GM19043 (cell line): ENCODE data around the gene SELENOW.
"Not testable (repeated sequence)": the region's sequence is repeated elsewhere in the genome, so short reads cannot be mapped to it uniquely, and the experiment has no call there.

ENCODE experiments used
- ATAC-seq: cut with Tn5 transposase; IDR thresholded peaks from one replicate; pipeline ENCODE4 v1.9.1; 2021; ENCODE audit warnings: low read depth; ENCODE audit not compliant: unreplicated experiment

Gene SELENOW

DNA sequence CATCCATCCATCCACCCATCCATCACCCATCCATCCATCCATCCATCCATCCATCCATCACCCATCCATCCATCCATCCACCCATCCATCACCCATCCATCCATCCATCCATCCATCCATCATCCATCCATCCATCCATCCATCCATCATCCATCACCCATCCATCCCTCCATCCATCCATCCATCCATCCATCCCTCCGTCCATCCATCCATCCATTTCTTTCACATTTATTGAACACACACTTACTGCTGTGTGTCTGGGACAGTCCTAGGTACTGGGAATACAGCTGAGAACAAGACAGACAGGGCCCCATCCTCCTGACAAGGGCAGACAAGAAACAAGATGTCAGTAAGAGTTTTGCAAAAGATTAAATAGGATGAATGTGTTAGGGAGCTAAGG is 39.7 kb downstream of the SELENOW start:
- not testable (repeated sequence) for ATAC-seq

DNA sequence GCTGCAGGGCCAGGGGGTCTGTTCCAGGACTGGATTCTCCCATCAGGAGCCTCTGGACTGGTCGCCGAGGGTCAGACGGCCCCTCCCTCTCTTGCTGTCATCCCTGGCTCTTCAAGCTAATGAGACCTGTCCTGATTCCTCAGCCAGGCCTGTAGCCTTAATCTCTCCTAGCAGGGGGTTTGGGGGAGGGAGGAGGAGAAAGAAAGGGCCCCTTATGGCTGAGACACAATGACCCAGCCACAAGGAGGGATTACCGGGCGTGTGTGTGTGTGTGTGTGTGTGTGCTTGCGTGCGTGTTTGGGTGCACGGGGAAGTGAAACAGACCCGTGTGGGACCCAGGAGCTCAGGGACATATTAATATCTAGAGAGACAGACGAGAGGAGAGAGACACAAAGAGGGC is 41.4 kb downstream of the SELENOW start:
- ATAC-seq: no peak

DNA sequence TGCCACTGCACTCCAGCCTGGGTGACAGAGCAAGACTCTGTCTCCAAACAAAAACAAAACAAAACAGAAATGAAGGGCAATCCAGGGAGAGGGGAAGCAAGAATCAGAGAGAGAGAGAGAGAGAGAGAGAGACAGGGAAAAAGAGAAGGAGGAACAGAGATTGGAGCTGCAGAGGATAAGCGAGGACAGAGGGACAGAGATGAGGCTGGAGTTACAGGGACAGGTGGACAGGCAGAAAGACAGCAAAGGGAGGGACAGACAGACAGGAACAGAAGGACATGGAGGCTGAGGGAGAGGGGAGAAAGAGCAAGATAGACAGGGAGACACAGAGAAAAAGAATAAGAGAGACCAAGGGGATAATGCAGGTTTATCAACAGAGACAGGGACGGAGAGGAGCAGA is 41.9 kb downstream of the SELENOW start:
- no peak for ATAC-seq

- no peak for ATAC-seq
Measured at GRCh38 chr19:47821460-47822020, 43.0 kb downstream of the SELENOW start, which contains the start of gene CRX. CRX (plus strand) TSS chr19:47821937; CDS start chr19:47834444, 12,507 bp downstream.

GRCh38 chr19:47824396-47824795 is 45.9 kb downstream of the SELENOW start:
- ATAC-seq: no peak

- no peak for ATAC-seq
Measured at GRCh38 chr19:47826800-47827199, 48.3 kb downstream of the SELENOW start.

DNA sequence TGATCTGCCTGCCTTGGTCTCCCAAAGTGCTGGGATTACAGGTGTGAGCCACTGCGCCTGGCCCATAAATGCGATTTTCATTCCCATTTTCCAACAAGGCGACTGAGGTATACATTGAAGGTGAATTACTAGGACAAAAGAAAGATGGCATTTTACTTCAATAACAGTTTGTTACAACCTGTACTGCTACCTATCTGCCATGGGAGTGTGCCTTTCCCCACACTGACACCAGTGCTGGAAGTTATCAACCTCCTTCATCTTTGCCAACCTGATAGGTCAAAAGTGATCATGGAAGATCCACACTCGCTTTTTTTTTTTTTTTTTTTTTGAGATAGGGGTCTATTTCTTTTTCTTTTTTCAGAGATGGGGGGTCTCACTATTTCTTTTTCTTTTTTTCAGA is 54.2 kb downstream of the SELENOW start:
- ATAC-seq: no peak
